Right forelimb (tissue), 1 donor: ENCODE data around the gene KRTAP12-1.

ENCODE experiments used
- DNase-seq: peaks from one replicate; pipeline ENCODE4 v3.0.0-alpha.2; 2018

KRTAP12-1 gene

DNA sequence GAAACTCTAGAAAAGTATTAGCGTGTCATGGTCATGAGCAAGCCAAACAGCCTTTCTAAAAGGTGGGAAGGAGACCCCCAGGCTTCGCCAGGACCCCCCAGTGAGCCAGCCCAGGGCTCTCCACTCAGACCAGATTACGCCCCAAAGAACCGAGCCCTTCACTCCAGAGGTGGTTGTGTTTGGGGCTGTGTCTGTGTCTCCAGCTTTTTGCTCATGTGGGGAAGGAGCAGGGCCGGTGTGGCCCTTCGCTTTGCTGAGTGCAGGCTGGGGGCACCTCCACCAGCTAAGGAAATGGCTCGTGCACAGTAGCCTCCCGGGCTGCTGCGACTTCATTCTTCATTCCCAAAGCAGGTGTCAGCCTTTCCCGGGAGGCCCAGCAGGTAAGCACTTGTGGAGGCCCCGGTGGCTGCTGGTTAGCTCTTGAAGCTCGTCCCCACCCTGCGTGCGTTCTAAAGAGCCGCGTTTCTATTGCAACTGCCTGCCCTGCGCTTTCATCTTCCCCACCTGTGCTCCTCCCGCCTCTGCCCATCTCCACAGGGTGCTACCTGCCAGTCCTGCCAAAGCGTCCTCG lies 28.9 kb upstream of the KRTAP12-1 start:
- DNase-seq = no peak

DNA sequence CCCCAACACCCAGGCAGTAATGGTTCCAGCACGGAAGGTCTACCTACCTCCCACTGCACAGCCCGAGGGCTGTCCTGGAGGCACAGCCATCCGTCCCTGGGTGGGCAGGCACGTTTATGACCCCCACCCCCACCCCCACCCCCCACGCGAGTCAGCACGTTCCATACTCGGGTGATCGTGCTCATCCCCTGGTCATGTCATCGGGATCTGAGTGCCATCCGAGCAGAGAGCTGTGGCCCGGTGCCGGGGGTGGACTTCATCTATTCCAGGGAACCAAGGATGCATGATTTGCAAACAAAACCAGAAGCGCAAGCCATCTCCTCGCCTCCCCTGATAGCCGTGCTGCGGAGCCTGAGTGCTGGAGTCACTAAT lies 28.3 kb upstream of the KRTAP12-1 start:
- DNase-seq = no peak

DNA sequence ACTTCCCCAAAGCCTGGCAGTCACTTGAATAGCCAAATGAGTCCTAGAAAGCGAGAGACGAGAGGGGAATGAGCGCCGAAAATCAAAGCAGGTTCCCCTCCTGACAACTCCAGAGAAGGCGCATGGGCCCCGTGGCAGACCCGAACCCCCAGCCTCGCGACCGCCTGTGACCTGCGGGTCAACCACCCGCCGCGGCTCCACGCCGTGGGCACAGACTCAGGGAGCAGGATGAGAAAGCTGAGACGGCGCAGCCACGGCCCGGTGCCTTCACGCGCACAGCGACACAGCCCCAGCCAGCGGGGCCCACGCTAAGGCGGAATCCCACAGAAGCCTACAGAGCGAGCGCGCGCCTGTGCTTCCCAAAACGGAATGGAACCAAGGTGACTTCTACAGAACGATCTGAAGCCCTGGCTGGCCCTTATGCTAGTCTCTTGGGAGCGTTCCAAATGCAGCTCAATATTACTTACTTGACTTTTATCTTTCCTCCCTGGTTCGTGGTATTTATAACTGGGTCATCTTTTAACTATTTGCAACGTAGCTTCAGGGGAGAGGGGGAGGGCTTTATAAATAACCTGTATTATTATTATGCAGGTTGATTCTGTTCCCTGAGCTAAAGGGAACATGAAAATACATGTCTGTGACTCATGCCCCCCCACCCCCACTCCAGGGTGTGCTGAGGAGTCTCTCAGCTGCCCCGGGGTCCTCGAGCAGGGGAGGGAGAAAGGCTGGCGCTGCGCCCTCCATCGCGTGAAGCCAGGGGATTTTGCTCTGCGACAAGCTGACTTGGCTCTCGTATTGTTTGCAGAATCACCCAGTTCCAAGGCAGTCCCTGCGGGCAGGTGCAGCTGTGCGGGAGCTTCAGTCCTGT lies 27.7 kb upstream of the KRTAP12-1 start:
- peak; percentile 41 for DNase-seq

DNA sequence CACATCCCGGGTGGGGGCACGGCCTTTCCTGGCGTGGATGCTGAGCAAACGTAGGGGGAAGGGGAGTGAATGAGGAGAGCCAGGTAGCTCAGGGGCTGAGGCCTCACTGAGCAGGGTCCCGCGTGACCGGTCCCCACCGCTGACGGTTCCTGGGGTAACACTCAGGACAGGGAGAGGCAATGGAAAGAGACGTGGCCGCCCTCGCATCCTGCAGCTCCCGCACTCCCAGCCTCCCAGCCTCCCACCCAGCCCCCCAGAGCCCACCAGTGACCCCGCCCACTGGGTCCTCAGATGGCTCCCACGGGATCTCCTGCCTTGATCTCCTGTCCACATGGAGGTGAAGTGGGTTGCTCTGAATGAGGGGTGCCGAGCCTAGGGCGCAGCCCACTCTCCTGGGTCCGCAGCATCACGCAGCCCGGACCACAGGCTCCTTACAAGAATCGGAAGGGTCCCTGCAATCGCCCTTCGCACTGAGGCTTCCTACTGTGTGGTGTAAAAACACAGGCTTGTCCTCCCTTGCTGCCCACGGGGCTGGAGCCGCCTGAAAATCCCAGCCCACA lies 27.0 kb upstream of the KRTAP12-1 start:
- DNase-seq = no peak

DNA sequence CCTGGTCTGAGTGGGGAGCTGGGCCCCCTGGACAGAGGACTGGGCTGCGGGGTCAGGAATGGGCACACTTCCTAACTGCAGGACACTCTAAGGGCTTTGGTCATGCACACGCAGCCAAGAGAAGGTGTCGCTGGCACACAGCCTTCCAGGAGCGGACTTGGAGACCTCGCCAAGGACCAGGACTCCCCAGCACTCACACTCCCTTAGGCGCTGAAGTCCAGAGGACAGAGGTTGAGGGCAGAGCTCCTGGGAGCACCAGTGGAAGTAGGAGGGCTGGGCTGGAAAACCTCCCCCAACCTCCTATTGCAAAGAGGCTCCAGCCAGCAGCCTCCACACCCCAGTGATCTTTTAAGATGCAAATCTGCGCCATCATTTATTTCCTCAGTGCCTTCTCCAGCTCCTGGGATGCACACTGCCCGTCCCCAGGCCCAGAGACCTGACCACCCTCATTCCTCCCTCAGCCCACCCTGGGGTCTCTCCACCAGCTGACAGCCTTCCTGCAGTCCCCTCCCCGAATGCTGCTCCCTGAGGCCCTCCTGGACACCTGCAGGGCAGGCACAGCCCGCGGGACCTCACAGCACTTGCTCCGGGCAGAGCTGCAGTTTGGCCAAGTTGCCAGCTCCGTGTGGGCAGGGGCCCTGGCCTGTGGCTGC lies 26.4 kb upstream of the KRTAP12-1 start:
- DNase-seq = no peak

DNA sequence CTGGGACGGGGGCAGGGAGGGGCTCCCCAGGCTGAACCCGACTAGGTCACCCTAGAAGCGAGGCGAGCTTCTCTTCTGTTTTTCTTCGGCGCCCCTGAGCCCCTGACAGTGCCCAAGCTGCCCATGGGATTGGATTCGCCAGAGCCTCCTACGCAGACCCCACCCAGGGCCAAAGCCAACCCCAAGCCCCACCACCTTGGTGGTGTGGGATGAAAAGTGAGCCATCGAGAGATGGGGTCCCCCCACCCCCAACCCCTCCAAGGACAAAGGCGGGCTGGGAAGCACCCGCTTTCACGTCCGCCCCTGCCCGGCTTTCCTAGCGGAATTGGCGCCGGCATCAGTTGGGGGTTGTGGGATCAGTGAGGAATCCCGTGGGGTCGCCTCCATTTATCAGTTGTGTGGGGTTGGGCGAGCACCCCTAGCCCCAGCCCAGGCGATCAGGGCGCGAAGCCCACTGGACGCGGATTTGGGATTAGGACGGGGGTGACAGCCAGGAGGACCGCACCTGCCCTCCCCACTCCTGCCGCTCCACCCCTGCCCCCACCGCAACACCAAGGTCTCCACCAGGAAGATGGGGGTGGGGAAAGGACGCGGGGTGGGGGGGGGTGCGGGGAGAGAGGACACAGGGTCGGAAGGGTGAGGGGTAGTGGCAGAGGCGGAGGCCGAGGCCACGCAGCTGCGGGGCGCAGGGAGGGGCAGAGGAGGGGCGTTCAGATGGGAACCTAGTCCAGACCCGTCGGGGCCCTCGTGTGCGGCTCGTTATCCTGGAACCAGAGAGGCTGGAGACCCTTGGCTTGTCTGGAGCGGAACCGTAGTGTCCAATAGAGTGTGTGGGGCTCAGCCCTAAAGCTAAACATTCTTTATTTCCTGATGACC lies 25.0 kb upstream of the KRTAP12-1 start:
- DNase-seq = peak; percentile 32

DNA sequence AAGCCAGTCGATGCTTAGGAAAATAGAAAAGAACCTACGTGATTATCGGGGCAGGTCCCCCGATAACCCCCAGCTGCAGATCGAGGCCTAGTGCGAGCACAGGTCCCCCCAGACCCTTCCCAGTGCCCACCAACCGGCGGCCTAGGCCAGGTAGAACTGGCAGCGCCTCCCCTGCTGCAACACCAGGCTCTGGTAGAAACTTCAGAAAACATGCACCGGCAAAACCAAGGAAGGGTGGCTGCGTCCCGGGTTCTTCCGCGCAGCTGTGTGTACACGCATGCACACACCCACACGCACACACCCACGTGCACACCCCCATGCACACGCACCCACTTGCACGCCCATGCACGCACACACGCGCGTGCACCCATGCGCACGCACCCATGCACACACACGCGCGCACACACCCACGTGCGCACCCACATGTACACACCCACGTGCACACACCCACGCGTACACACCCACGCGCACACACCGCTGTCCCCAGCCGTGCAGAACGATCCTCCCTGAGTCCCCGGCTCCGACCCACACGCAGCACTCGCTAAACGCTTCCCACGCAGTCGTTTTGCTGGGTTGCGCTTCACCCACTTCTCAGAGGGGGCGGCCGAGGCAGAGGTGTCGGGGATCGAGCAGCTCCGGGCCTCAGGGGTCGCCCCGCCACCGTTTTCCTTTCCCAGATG lies 24.2 kb upstream of the KRTAP12-1 start:
- DNase-seq = peak; percentile 36

DNA sequence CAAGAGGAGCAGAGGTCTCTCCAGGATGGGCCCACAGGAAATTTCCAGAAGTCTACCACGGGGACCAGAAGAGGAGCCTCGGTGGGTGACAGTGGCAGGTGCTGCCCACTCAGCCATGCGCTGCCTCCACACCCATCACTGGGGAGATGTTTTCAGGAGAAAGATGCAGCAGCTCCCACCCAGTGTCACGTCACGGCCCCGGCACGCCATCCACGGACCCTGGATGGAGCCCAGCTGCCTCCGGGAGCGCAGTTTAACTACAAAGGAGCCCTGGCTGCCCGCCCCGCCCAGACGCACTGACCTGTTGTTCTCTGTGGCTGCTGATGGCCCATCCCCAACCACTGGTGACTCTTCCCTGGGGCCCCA lies 22.7 kb upstream of the KRTAP12-1 start:
- no peak for DNase-seq

DNA sequence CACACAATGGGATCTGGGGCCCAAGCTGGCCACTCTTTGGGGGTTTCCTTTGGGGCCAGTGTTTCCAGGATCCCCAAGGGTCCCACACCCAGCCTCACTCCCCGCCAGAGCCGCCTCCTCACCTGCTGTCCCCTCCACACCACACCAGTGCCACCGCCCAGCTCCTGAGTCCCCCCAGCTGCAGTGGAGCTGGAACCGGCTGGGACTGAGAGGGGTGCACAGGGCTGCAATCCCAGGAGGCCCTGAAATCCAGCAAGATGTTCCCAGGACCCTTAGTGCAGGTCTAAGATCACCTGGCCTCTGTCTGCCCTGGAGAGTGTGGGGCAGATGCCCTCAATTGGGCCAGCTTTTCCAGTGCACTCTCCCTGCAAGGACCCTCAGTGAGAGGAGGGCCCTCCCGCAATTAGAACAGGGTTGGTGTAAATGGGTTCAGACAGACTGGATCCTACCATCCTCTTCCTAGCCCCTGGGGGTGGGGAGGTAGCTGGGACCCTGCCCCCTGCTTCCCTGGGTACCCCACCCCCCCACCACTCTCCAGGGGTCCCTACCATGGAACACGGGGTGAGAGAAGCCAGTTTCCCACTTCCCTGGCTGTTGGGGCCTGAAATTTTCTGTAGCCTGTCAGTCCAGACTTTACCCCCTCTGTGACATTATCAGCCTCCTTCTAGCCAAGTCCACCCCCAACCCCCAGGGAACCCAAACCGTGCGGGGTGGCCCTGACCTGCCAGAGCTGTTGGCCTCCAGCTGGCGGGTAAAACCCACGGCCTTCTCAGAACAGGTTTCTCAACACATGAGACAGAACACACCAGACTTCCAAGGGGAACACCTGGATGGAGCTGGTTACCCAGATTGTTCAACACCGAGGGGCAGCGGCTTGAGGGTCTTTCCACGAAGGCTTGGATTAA lies 22.0 kb upstream of the KRTAP12-1 start:
- no peak for DNase-seq

DNA sequence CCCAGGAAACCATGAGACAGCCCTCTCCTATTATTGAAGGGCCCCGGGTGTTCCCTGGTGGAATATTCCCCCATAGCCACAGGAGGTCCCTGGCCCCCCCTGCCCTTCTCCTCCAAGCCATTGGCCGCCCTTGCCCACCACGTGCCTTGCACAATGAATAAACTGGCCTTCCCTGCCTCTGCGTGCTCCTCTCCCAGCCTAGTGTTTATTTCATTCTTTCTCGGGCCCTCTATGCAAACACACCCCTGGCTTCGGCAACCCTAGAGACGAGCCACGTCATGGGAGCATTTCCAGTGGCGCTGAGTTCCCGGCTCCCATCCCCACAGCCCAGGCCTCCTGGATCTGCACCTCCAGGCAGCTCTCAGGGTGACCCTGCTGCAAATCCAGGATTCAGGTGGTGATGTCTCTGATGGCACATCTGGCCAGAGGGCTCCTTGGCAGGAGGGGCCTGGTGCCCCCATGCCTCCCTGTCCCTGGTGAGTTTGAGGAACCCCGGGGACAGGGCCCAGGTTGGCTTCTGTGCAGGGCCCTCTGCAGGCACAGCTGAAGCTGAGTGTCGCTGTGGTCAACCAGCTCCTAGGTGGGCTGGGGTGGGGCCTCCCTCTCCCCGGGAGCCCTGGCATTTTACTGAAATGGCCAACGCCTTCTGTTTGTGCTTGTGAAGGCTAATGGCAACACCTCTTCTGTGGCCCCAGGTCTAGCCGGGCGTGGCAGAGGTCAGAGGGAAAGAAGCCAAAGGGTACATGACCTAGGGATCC lies 21.2 kb upstream of the KRTAP12-1 start:
- DNase-seq = no peak

DNA sequence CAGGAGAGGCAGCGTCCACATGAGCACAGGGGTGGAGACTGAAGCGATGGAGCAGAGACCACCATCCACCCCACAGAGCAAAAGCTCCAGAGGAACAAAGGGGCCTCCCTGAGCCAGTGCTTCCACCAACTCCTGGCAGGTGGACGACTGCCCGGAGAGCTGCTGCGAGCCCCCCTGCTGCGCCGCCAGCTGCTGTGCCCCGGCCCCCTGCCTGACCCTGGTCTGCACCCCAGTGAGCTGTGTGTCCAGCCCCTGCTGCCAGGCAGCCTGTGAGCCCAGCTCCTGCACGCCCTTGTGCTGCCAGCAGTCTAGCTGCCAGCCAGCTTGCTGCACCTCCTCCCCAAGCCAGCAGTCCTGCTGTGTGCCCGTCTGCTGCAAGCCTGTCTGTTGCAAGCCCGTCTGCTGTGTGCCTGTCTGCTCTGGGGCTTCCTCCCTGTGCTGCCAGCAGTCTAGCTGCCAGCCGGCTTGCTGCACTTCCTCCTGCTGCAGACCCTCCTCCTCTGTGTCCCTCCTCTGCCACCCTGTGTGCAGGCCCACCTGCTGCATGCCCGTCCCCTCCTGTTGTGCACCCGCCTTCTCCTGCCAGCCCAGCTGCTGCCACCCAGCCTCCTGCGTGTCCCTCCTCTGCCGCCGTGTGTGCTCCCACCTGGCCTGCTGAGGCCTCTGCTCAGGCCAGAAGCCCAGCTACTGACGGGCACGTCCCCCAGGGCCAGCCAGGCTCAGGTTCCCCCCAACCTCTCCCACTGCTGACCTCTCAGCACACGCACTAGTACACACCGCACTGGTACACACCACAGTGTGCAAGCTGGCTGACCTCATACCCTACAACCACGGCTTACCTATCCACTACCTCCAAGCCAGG lies 20.4 kb upstream of the KRTAP12-1 start:
- DNase-seq = no peak

DNA sequence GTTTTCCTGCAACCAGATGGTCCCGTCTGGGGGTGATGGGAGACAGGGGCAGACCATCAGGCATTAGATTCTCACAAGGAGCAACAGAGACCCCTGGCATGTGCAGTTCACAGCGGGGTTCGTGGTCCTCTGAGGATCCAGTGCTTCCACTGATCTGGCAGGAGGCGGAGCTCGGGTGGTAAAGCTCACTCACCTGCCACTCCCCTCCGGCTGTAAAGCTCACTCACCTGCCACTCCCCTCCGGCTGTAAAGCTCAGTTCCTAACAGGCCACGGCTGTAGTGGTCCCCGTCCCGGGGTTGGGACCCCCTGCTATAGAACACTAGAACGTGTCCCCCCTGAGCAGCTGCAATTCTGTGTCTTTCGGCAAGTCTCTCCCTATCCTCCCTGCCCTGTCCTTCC lies 19.6 kb upstream of the KRTAP12-1 start:
- no peak for DNase-seq

DNA sequence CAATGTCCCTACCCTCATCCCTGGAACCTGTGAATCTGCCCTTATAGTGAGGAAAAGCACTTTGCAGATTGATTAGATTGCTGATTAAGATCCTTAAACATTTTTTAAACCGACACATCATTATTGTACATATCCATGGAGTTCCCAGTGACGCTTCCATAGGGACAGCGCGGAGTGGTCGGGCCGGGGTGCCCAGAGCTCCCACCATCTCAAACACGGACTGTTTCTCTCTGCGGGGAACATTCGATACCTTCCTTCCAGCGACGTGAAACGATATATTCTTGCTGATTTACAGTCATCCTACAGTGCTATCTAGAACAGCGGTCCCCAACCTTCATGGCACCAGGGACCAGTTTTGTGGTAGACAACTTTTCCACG lies 19.0 kb upstream of the KRTAP12-1 start:
- DNase-seq = no peak

DNA sequence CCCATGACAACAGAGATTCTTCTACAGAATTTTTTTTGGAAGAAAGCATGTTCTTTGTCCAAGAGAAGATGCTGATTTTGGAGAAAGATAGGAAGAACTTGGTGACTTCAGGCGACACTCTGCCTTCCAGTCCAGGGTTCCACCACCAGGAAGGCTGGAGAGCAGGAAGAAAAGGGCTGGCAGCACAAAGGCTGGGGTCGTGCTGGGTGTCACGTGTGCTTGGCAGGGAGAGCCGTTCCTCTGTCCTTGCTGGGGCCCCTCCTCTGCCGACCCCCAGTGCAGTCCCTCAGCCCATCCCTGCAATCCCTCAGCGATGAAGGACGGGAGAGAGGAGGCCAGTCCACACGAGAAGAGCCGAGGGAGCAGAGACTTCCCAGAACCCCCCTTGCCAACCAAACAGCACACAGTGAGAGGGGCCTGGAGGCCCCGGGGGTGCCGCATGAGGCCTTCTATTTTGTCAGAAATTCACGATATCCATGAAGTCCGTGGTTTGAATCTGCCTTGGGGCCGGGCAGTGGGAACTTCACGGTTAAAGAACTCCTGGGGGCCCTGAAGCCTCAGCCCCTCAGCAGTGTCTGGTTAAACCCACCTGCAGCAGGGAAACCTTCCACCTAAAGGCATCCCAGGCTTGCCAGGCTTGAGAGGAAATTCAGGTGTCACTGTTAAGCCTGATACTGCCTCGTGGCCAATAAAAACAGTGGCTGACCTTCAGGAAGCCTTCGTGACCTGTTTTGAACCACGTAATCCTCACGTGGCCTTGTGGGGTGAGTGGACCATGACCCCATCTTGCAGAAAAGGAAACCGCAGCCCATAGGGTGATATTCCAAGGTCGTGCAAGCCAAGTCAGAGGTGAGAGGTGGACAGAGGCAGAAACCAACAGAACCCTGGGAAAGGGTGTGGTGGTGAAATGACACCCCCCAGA lies 18.4 kb upstream of the KRTAP12-1 start:
- DNase-seq = no peak

DNA sequence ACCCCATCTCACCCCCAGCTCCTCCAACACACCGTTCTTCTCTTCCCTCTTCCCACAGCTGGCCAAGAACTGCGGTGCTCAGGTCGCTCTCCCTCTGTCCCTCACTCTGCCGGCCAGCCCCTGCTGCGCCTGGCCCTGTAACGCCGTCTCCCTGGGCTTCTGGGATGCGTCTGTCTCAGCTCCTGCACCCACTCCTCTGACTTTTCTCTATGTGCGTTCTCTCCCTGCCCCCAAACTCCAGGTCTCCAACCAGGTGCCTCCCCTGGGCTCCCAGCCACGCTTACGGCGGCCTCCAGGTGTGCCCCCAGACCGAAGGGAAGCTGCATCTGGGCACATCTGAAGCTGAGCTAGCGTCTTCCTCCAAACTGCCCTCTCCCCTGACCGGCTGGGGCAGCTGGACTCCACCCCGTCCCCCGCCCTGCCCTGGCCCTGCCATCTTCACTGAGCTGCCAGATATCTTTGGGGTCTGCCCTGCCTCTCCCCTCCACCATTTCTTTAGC lies 17.6 kb upstream of the KRTAP12-1 start:
- DNase-seq = no peak

DNA sequence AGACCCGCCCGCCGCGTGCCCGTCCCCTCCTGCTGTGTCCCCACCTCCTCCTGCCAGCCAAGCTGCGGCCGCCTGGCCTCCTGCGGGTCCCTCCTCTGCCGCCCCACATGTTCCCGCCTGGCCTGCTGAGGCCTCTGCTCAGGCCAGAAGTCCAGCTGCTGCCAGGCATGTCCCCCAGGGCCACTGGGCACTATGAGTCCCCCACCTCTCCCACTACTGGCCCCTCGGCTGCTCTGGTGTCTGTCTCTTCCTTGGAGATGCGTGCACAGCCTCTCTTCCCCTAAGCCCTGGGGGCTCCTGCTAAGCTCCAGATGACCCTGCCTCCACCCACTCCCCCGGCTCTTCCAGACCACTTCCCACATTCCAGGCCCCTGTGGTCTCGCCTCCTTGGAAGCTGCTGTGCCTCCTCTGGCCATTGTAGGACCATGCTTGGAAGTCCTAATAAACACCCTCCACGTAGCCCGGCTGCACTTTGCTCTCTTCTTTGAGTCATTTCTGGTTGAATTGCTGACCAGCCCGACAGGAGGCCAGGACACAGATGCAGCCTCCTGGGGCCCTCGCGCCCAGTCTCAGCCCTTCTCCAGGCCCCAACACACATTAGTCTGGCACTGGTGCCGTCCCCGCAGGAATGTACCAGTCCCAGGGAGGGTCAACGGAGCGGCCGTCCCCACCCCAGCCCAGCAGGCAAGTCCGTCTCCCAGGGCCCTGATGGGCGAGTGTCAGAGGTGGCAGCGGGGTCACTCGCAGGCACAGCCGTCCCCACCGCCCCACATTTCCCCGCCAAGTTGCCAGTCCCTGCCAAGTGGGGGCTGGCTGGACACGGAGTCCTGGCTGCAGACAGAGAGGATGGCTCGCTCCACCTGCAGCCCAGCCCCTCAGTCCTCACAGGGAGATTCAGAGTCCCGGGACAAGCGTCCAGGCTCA lies 16.1 kb upstream of the KRTAP12-1 start:
- DNase-seq = no peak
